ENCODE measurements around the gene DOCK8.

The DOCK8 gene

GRCh38 chr9:295576-295975 lies 80.9 kb downstream of the DOCK8 start:
- H3K4me3 ChIP-seq = no peak overlapping the region
- H3K27ac ChIP-seq = no peak overlapping the region

DNA sequence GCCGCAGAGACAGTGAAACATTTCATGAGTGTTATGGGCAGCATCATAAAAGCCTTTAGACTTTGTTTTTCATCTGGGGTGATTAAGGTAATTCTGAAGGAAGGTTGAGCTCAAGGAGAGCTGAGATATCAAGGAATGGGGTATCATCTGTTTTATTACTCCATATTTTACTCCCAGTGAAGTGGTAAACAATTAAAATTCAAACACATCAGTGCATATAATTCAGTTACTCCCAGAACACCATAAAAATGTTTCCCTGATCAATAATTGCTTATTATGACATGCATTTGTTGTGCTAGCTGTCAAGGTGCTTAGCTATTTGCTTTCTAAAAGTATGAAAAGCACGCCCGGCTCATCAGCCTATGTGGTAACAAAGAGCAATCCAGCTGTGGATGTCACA lies 81.7 kb downstream of the DOCK8 start:
- peak overlapping the region in 7 of 21 experiments; percentile 2 to 64 (median 31) for H3K27ac ChIP-seq
- H3K4me3 ChIP-seq = no peak overlapping the region

DNA sequence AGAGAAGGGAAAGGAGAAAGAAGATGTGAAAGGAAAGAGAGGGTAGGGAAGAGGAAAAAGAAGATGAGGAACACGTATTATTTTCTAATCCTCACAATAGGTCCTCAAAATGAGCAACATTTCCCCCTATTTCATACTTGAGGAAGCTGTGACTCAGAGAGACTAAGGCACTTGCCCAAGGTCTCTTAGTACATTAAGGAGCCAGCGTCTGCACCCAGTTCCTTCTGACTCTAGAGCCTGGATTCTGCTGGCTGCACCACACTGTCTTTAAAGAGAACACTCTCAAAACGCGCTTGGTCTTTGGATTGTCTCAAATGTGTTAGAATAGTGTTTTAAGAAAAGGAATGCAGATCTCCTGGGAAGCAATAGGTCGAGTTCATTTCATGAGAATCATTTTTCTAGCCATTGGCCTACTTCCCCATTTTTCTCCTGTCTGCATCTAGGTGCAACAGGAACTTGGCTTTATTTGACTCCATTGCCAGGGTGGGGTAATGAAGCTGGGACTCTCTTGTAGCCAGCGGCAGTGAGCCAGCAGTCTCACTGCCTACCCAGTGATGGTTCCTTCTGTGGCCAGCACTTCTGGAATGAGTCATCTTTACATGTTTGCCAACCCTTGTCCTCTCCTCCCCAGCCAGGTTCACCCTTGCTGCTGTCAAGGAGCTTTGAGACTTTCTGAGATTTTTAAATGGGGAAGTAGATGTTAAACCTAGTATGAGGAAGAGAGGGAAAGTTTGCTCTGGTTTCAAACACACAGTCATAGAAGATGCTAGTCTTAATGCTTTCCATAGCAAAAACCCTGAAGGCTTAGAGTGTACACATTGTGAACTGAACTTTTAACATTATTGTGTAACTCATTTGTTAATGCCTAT lies 82.7 kb downstream of the DOCK8 start:
- Histone ChIP-seq H3K4me3 (no peak overlapping the region), H3K27ac (peak overlapping the region in 8 of 21 experiments; percentile 2 to 64 (median 33))

GRCh38 chr9:303502-303901 lies 88.8 kb downstream of the DOCK8 start:
- H3K4me3 ChIP-seq = no peak overlapping the region

GRCh38 chr9:304106-304505 lies 89.4 kb downstream of the DOCK8 start:
- Histone ChIP-seq H3K4me3 (peak overlapping the region in 1 of 7 experiments; percentile 5), H3K27ac (peak overlapping the region in 10 of 21 experiments; percentile 8 to 72 (median 44))

More at GRCh38 chr9:303502-303901, 88.8 kb downstream of the DOCK8 start:
- H3K27ac ChIP-seq = no peak overlapping the region

- peak overlapping the region in 10 of 21 experiments; percentile 8 to 72 (median 44) for H3K27ac ChIP-seq
- peak overlapping the region in 1 of 7 experiments; percentile 5 for H3K4me3 ChIP-seq
Observed at GRCh38 chr9:304519-305185, 90.0 kb downstream of the DOCK8 start.

- Histone ChIP-seq H3K4me3 (no peak overlapping the region), H3K27ac (no peak overlapping the region)
Observed at GRCh38 chr9:306907-307306, 92.2 kb downstream of the DOCK8 start.

DNA sequence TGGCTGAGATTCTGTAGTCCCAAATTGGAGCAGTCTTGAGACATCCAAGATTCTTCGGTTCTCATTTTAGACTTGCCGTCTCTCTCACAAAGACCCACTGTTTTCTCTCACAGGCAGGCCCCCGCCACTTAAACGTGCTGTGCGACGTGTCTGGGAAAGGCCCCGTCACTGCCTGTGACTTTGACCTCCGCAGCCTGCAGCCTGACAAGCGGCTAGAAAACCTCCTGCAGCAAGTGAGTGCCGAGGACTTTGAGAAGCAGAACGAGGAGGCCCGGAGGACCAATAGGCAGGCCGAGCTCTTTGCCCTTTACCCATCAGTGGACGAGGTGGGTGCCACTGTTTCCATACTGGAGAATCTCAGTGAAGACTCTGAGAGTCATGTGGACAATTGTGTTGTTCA lies 97.2 kb downstream of the DOCK8 start:
- H3K27ac ChIP-seq = no peak overlapping the region
- H3K4me3 ChIP-seq = no peak overlapping the region

DNA sequence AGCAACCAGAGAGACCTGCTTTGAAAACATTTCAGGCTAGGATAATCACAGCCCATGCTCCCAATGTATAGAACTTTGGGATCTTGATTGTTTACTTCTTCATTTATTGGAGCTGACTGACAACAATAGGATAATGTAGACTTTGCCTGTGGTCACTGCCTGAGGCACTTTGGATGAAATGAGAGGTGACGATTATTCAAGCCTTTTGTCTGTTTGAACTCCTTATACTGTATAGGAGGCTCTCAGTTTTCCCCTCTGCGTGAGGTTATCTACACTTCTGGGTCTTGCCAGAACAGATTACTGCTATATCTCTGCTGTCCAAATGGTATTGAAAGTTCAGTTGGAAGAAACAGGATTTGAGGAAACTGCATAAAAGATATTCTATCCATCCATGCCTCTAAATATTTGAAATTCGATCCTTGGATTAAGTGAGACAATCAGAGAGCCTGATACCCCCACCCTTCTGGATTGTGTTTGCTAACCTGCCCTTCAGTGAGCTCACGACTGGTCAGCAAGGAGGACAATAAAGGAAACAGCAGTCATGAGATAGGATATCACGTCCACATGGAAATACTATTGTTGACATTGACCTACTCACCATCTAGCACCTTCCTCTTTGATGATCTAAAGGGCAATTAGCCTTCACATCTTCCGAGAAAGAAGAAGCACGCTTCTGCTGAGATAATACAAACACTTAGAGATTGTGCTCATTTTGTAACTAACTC lies 98.1 kb downstream of the DOCK8 start:
- Histone ChIP-seq H3K27ac (no peak overlapping the region), H3K4me3 (no peak overlapping the region)

DNA sequence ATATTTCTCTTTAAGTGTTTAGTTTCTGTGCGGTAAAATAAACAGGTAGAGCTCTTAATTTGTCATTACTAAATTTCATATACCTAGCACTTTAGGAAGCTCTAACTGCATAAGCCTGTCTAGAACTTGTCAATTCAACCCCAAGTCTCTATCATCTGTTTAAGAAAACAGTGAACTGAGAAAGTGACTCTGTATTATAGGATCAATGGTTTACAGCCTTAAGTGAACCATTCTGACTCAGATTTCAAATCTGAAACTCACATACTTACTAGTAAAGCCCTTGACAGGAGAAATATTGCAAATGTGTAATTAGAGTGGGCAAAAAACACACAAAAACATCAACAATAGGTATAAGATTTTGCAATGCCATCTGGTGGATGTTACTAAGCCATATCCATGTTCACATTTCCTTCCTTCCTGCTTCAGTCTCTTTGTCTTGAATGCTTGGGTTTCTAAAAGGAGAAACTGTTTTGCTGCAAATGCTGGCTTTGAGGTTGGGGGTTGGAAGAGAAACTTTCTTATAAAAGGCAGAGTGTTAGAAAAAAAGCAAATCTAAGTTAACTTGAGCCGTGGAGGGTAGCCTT lies 101.8 kb downstream of the DOCK8 start:
- Histone ChIP-seq H3K4me3 (no peak overlapping the region), H3K27ac (no peak overlapping the region)

GRCh38 chr9:318646-319045 lies 104.0 kb downstream of the DOCK8 start:
- Histone ChIP-seq H3K4me3 (no peak overlapping the region), H3K27ac (no peak overlapping the region)

- Histone ChIP-seq H3K4me3 (no peak overlapping the region), H3K27ac (no peak overlapping the region)
Observed at GRCh38 chr9:324971-325370, 110.3 kb downstream of the DOCK8 start.

GRCh38 chr9:326667-327066 lies 112.0 kb downstream of the DOCK8 start:
- H3K4me3 ChIP-seq = no peak overlapping the region

DNA sequence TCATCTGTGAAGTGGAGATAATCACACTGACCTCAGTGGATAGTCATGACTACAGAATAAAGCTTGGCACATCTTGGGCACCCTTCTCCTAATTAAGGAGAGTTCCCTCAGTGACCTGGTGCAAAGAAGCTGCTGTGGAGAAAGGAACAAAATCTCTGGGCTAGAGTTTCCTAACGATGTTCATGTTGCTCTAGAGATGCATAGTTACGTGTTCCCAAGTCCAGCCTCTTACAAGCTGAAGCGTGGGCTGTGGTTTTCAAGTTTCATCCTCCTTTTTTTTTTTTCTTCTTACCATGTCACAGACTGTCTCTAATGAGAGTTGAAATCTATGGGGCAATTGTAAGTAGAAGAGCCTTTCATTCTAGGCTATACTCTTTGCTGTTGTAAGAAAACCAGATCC lies 113.8 kb downstream of the DOCK8 start:
- Histone ChIP-seq H3K4me3 (no peak overlapping the region), H3K27ac (no peak overlapping the region)

More at GRCh38 chr9:326667-327066, 112.0 kb downstream of the DOCK8 start:
- no peak overlapping the region for H3K27ac ChIP-seq

DNA sequence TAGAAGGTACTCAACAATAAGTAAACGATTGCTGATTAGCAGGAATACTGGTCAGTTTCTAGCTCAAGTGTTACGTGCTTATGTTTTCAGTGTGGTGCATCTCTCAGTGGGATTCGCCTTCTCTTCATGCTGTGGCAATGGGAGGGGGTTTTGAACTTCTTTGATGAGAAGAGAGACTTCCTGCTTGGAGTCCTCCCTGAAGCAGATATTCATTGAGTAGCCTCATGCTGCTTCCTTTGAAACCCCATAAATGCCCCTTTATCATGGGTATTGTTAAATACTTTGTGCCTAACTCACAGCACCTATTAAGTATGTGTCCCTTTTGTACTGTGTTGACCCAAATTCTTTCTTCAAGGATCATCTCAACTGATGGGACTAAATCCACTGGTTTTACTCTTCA lies 116.5 kb downstream of the DOCK8 start:
- no peak overlapping the region for H3K27ac ChIP-seq
- H3K4me3 ChIP-seq = no peak overlapping the region

DNA sequence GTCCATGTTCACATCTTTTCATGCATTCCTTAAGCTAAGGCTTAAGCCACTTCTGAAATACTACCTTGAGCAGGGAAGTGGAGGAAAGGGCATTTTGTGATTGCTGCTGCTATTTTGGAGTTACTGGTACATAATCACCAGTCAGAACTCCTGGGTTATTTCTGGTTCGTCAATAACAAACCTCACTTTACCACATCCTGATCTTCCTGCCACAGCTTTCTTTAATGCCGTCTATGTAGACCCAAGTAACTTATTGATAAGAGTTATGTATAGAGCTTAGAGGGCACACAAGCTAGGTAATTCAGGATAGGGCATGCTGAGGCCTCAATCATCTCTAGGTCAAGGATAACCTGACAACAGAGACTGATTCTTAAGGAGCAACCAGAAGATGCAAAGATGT lies 120.7 kb downstream of the DOCK8 start:
- Histone ChIP-seq H3K4me3 (no peak overlapping the region), H3K27ac (no peak overlapping the region)

- Histone ChIP-seq H3K4me3 (no peak overlapping the region), H3K27ac (no peak overlapping the region)
Observed at GRCh38 chr9:336039-336438, 121.4 kb downstream of the DOCK8 start.

GRCh38 chr9:338602-339001 lies 123.9 kb downstream of the DOCK8 start:
- H3K4me3 ChIP-seq = no peak overlapping the region
- H3K27ac ChIP-seq = no peak overlapping the region

- H3K4me3 ChIP-seq = no peak overlapping the region
- H3K27ac ChIP-seq = no peak overlapping the region
Observed at GRCh38 chr9:341634-342421, 127.2 kb downstream of the DOCK8 start.
